Measurements from ENCODE around the gene GDPGP1.
"Not testable (repeated sequence)": the region's sequence is repeated elsewhere in the genome, so short reads cannot be mapped to it uniquely, and the experiment has no call there.

GDPGP1 gene

GRCh38 chr15:90227336-90227735 is 6.7 kb upstream of the GDPGP1 start:
- DNase-seq = no peak

- no peak for DNase-seq
Measured at GRCh38 chr15:90227816-90228772, 5.9 kb upstream of the GDPGP1 start.

DNA sequence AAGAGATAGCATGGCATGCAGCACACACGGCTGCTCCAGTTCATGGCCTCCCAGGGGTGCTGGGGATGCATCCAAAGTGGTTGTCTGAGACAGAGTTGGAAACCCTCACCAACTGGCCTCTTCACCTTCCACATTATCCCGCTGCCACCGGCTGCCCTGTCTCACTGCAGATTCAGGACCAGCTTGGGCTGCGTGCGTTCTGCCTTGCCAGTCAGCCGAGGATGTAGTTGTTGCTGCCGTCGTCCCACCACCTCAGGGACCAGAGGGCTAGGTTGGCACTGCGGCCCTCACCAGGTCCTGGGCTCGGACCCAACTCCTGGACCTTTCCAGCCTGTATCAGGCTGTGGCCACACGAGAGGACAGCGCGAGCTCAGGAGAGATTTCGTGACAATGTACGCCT is 5.0 kb upstream of the GDPGP1 start:
- no peak for DNase-seq

GRCh38 chr15:90230071-90230494 is 3.9 kb upstream of the GDPGP1 start:
- DNase-seq = no peak

GRCh38 chr15:90230610-90231009 is 3.4 kb upstream of the GDPGP1 start:
- no peak for DNase-seq

- DNase-seq = no peak
Measured at GRCh38 chr15:90231028-90232017, 2.7 kb upstream of the GDPGP1 start.

- no peak for DNase-seq
Measured at GRCh38 chr15:90232196-90232595, 1.8 kb upstream of the GDPGP1 start.

DNA sequence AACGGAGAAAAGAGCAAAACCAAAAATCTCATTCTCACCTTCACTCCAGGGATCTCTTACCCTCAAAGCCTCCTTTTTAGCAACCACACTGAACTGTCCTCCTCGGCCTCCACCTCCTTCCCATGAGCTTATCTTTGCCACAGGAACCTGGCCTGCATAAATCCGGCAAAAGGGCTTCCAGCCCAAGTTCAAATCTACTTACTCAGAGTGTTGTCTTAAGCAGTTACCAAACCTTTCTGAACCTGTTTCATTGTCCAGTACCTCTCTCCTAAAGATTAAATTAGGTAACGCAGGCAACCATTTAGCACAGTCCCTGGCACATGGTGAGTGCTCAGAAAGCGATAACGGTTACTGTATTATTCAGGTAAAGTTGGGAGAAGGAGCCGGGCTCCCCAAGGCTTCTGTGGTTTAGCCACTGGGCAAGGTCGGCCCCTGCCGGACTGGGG is 1.0 kb upstream of the GDPGP1 start:
- DNase-seq = no peak

DNA sequence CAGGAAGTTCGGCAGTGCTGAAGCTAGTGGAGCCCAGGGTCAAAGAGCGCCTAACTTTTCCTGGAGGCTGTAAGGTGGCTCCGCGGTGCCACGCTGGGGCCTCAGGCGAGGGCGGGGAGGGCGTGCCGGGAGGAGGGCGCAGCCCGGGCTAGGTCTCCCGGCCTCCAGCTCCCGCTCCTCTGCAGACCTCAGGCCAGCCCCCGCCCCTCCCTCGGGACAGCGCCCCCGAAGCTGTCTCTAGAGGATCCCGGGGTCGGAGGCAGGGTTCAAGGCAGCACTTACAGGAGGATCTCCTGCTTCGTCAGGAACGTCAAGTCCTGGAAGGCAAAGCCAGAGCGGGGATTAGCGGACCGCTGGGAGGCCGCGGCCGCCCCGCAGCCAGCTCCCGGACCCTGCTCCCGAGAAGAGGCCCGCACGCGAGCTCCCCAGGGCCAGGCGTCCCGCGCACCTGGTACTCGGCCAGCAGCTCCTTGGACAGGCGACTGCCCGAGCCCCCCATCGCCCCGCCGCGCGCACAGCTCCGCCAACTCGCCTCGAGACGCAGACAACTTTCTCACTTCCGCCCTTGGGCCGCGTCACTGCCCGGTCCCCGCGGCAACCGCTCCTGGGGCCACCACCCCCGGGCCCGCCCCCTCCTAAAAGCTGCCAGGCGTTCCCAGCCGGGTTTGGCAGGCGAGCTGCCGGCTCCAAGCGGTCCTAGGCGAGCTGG is 468 bp upstream of the GDPGP1 start, which contains the start of gene CIB1:
TSS of gene CIB1 (minus strand) at position 555 of the 709 bp plus-strand sequence. CDS start at position 499, 56 bp downstream.
- no peak for DNase-seq

DNA sequence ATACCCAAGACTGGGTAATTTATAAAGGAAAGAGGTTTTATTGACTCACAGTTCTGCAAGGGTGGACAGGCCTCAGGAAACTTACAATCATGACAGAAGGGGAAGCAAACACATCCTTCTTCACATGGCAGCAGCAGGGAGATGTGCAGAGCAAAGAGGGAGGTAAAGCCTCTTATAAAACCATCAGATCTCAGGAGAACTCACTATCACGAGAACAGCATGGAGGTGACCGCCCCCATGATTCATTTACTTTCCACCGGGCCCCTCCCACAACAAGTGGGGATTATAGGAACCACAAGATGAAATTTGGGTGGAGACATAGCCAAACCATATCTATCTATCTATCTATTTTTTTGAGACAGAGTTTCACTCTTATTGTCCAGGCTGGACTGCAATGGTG is 5.4 kb downstream of the GDPGP1 start:
- DNase-seq = no peak

DNA sequence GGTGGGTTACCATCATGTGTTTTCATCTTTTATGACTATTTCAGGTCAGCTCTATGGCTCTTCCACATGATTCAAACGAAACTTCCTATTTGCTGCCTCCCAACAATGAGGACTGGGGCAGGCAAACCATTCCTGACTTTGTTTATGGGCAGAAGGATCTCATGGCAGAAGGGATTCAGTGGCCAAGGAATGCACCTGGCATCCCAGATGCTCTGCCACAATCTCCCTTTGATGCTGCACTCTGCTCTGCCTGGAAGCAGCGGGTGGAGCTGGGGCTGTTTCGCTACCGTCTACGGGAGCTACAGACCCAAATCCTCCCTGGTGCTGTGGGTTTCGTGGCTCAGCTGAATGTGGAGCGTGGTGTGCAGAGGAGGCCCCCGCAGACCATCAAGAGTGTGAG is 6.8 kb downstream of the GDPGP1 start:
- DNase-seq = no peak

- no peak for DNase-seq
Measured at GRCh38 chr15:90241343-90242192, 7.6 kb downstream of the GDPGP1 start.

DNA sequence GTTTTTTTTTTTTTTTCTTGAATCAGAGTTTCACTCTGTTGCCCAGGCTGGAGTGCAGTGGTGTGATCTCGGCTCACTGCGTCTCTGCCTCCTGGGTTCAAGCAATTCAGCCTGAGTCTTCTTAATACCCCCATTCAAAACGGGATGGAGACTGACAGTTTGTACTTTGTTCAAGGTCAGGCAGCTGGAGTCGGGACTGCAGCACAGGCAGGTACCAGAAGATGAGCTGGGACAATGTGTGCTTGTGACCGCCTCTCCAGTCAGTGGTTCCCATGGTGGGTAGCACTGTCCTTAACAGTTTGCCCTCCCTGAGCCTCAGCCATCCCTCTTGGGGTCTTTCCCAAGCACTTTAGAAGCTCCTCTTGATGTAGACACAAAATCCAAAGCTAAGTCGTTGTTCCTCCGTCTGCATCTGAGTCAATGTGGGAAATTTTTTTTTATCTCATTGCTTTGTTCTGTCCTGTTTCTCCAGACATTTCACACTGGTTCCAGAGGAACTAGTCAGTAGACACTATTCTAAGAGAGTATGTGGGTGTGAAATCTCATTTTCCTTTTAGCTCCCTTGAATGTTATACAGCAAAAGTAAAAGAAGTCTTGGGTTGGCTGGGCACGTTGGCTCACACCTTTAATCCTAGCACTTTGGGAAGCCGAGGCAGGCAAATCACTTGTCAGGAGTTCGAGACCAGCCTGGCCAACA is 10.1 kb downstream of the GDPGP1 start:
- no peak for DNase-seq

- no peak for DNase-seq
Measured at GRCh38 chr15:90248789-90249202, 14.8 kb downstream of the GDPGP1 start.

DNA sequence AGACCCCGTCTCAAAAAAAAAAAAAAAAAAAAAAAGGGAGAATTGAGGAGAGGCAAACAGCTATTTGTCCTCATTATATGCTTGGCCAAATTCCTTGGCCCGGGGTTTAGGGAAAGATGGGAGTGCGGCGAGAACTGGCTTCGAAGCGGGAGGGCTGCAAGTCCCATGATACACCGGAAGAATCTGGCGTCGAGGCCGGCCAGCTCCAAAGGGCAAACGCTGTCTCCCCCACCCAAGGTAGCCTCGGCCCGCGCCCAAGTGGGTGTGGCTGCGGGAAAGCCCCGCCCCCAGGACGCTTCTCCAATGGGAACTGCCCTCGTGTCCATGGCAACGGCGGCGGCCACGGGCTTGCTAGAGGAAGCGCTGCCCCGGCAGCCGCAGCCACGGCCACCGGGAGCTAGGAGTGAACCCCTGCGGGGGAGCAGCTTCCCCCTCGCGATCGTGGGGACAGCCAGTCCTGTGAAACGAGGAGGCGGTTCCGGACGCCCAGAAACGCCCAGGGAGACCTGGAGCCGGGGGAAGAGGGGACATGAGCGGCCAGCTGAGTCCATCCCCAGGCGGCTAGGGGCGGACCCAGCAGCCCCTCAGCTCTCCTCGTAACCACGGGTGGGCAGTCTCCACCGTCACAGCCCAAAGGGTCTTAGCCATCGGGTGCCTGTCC is 15.3 kb downstream of the GDPGP1 start, which contains the start of gene TTLL13:
TSS of gene TTLL13 (plus strand) at position 354 of the 661 bp plus-strand sequence. CDS start 1,075 bp downstream, outside the sequence.
- peak; percentile 51 for DNase-seq

- no peak for DNase-seq
Measured at GRCh38 chr15:90257776-90258175, 23.8 kb downstream of the GDPGP1 start.

DNA sequence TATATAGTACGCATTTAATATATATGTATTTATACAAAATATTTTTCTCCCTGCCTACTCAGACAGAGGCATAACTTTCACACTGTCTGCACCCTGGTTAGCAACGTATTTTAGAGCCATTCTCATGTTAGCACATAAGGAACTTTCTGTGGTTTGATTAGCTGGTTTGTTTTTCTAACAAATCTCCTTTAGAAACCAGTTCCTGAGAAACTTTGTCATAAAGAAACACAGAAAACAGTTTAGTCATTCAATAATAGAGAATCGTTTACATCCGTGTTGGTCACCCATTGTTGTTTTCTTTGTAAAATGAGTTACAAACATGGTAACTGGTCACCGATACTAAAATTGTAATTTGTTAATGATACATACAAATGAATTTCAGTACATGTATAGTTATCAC is 25.5 kb downstream of the GDPGP1 start:
- DNase-seq = no peak

GRCh38 chr15:90260731-90261130 is 26.7 kb downstream of the GDPGP1 start:
- DNase-seq = not testable (repeated sequence)

- no peak for DNase-seq
Measured at GRCh38 chr15:90261811-90262210, 27.8 kb downstream of the GDPGP1 start.

GRCh38 chr15:90262426-90262825 is 28.4 kb downstream of the GDPGP1 start:
- DNase-seq = no peak
